Measurements from ENCODE around the gene LGALS4. TPM values are rescaled to one million over a fixed set of nuclear protein-coding genes. Genes with fewer than 3 reads are reported as not detected.
"Not testable (repeated sequence)": the region's sequence is repeated elsewhere in the genome, so short reads cannot be mapped to it uniquely, and the experiment has no call there.

LGALS4 gene
- total RNA-seq (2014; rRNA removed; shearing (Covaris generic)) (not detected in 2 replicates), polyA plus RNA-seq (2016; fragmentation: Nextera tagmentation; extraction: Ambion mirVana) (0.19 TPM in 1 of 2 replicates, not detected in the other)

DNA sequence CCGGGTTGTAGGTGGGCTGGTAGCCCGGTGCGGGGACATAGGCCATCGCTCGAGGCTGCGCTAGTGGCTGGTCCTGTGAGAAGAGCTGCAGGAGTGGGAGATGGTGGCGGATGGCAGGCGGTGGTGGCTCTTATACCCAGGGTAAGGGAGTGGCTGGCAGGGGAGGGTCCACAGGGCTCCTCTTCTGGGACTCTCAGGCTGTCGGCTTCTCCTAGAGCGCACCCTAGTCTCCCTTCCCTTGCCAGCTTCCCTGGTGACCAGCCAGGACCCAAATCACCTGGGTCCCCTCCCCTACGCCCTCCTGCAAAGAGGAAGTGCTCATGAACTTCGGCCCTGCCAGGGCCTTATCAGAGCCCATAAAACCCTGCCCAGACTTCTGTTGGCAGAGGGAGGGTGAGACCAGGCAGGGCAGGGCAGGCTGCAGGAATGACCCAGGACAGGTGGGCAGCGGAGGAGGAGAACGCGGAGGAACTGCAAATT, at the start of gene LGALS4:
Gene LGALS4 (minus strand): TSS at position 105 of the 480 bp plus-strand sequence. CDS start 59 bp downstream, at position 46.
- Histone ChIP-seq H3K36me3 (ENCODE audit: low read depth) (no peaks in the 10 kb centered on the region; the same call in 1 of the 2 replicates), H4K20me1 (ENCODE audit: insufficient read depth) (no peaks in the 10 kb centered on the region), H3K79me2 (ENCODE audit: insufficient read depth) (no peaks in the 10 kb centered on the region), H3F3A (ENCODE audit: insufficient read depth) (no peaks in the 10 kb centered on the region), H3K27me3 (replicated peaks; ENCODE audit: insufficient read depth) (no peaks in the 10 kb centered on the region), H3K4me1 (ENCODE audit: insufficient read depth) (no peaks in the 10 kb centered on the region), H2AFZ (no peak within 1 kb of the TSS), H3K9me3 (ENCODE audit: low read depth) (no peaks in the 10 kb centered on the region), H3K4me2 (ENCODE audit: unreplicated experiment) (no peak within 1 kb of the TSS), H3K27ac (no peak within 1 kb of the TSS), H3K9me2 (ENCODE audit: insufficient read depth) (no peaks in the 10 kb centered on the region), H3K9ac (no peak within 1 kb of the TSS), H3K4me3 (no peak within 1 kb of the TSS)
- 89 to 95% methylated on average over 14 to 15 of the region's 15 CpGs for WGBS, 2 experiments (ENCODE audit: low coverage in 1 of 2, low lambda C conversion rate in 2 of 2, missing lambda C conversion rate in 2 of 2)
- DNase-seq: no peak
- in situ Hi-C loops (cut with MboI): no loop called here
- TF ChIP-seq EZH2 (IDR thresholded peaks at IDR 0.05; ENCODE audit: insufficient read depth, poor library complexity, severe bottlenecking) (no peak), EZH2phosphoT487 (IDR thresholded peaks at IDR 0.05; ENCODE audit: insufficient read depth, low read depth) (no peak)

DNA sequence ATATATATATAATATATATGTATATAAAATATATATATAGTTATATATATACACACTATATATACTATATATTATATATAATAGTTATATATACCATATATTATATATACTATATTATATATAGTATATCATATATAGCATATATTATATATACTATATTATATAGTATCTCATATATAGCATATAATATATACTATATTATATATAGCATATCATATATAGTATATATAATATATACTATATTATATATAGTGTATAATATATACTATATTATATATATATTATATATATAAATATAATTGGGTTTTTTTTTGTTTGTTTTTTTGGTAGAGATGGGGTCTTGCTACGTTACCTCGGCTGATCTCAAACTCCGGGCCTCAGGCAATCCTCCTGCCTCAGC, 48.6 kb upstream of the LGALS4 start:
- TF ChIP-seq EZH2 (IDR thresholded peaks at IDR 0.05; ENCODE audit: insufficient read depth, poor library complexity, severe bottlenecking): no peak
- no peak for TF ChIP-seq EZH2phosphoT487 (IDR thresholded peaks at IDR 0.05; ENCODE audit: insufficient read depth, low read depth)
- in situ Hi-C loops (cut with MboI): no loop called here
- DNase-seq: no peak
- WGBS, 2 experiments (ENCODE audit: low coverage in 1 of 2, low lambda C conversion rate in 2 of 2, missing lambda C conversion rate in 2 of 2): 90 to 91% methylated on average over 3 of the region's 3 CpGs
- Histone ChIP-seq H4K20me1 (ENCODE audit: insufficient read depth) (no peaks in the 10 kb centered on the region), H3K27me3 (replicated peaks; ENCODE audit: insufficient read depth) (no peaks in the 10 kb centered on the region), H2AFZ (no peak overlapping the region), H3K9me2 (ENCODE audit: insufficient read depth) (no peaks in the 10 kb centered on the region), H3K79me2 (ENCODE audit: insufficient read depth) (no peaks in the 10 kb centered on the region), H3K4me3 (no peak overlapping the region), H3K9me3 (ENCODE audit: low read depth) (no peaks in the 10 kb centered on the region), H3K27ac (no peak overlapping the region), H3K36me3 (ENCODE audit: low read depth) (no peaks in the 10 kb centered on the region), H3K9ac (no peak overlapping the region), H3F3A (ENCODE audit: insufficient read depth) (no peaks in the 10 kb centered on the region), H3K4me2 (ENCODE audit: unreplicated experiment) (no peak overlapping the region), H3K4me1 (ENCODE audit: insufficient read depth) (no peaks in the 10 kb centered on the region)

GRCh38 chr19:38859631-38860204, 47.0 kb upstream of the LGALS4 start:
- H3K9me2 ChIP-seq (ENCODE audit: insufficient read depth); H3K4me3 ChIP-seq; in situ Hi-C loops (cut with MboI); H3K36me3 ChIP-seq (ENCODE audit: low read depth); H3K27me3 ChIP-seq (replicated peaks; ENCODE audit: insufficient read depth); H3K9ac ChIP-seq; H3K9me3 ChIP-seq (ENCODE audit: low read depth); H4K20me1 ChIP-seq (ENCODE audit: insufficient read depth); H3K4me1 ChIP-seq (ENCODE audit: insufficient read depth); H3K4me2 ChIP-seq (ENCODE audit: unreplicated experiment); H2AFZ ChIP-seq; H3K79me2 ChIP-seq (ENCODE audit: insufficient read depth); H3K27ac ChIP-seq; H3F3A ChIP-seq (ENCODE audit: insufficient read depth); DNase-seq: not testable (repeated sequence)
- WGBS, 2 experiments (ENCODE audit: low coverage in 1 of 2, low lambda C conversion rate in 2 of 2, missing lambda C conversion rate in 2 of 2): 48 to 51% methylated on average over 21 of the region's 21 CpGs

- in situ Hi-C loops (cut with MboI): no loop called here
- Histone ChIP-seq H4K20me1 (ENCODE audit: insufficient read depth) (no peaks in the 10 kb centered on the region), H3K9me2 (ENCODE audit: insufficient read depth) (no peaks in the 10 kb centered on the region), H3K9me3 (ENCODE audit: low read depth) (no peaks in the 10 kb centered on the region), H3K4me1 (ENCODE audit: insufficient read depth) (peaks cover 4% of the 10 kb centered on the region; the same call in 1 of the 2 replicates), H3K4me3 (no peak overlapping the region), H3F3A (ENCODE audit: insufficient read depth) (no peaks in the 10 kb centered on the region), H3K27ac (no peak overlapping the region), H3K79me2 (ENCODE audit: insufficient read depth) (no peaks in the 10 kb centered on the region), H3K27me3 (replicated peaks; ENCODE audit: insufficient read depth) (no peaks in the 10 kb centered on the region), H3K9ac (no peak overlapping the region), H2AFZ (no peak overlapping the region), H3K4me2 (ENCODE audit: unreplicated experiment) (no peak overlapping the region), H3K36me3 (ENCODE audit: low read depth) (no peaks in the 10 kb centered on the region)
- no peak for DNase-seq
- no peak for TF ChIP-seq EZH2 (IDR thresholded peaks at IDR 0.05; ENCODE audit: insufficient read depth, poor library complexity, severe bottlenecking)
- TF ChIP-seq EZH2phosphoT487 (IDR thresholded peaks at IDR 0.05; ENCODE audit: insufficient read depth, low read depth): no peak
- WGBS, 2 experiments (ENCODE audit: low coverage in 1 of 2, low lambda C conversion rate in 2 of 2, missing lambda C conversion rate in 2 of 2): 82 to 86% methylated on average over 3 of the region's 3 CpGs
Measured at GRCh38 chr19:38856813-38857212, 44.1 kb upstream of the LGALS4 start.

DNA sequence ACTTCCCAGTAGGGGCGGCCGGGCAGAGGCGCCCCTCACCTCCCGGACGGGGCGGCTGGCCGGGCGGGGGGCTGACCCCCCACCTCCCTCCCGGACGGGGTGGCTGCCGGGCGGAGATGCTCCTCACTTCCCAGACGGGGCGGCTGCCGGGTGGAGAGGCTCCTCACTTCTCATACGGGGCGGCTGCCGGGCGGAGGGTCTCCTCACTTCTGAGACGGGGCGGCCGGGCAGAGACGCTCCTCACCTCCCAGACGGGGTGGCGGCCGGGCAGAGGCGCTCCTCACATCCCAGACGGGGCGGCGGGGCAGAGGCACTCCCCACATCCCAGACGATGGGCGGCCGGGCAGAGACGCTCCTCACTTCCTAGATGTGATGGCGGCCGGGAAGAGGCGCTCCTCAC, 43.0 kb upstream of the LGALS4 start:
- H3K4me2 ChIP-seq (ENCODE audit: unreplicated experiment); H3K27me3 ChIP-seq (replicated peaks; ENCODE audit: insufficient read depth); H4K20me1 ChIP-seq (ENCODE audit: insufficient read depth); DNase-seq; H2AFZ ChIP-seq; H3K36me3 ChIP-seq (ENCODE audit: low read depth); H3K4me1 ChIP-seq (ENCODE audit: insufficient read depth); H3K9me2 ChIP-seq (ENCODE audit: insufficient read depth); H3K9ac ChIP-seq; in situ Hi-C loops (cut with MboI); H3F3A ChIP-seq (ENCODE audit: insufficient read depth); H3K79me2 ChIP-seq (ENCODE audit: insufficient read depth); H3K27ac ChIP-seq; H3K4me3 ChIP-seq; H3K9me3 ChIP-seq (ENCODE audit: low read depth): not testable (repeated sequence)
- 93 to 94% methylated on average over 3 to 22 of the region's 37 CpGs for WGBS, 2 experiments (ENCODE audit: low coverage in 1 of 2, low lambda C conversion rate in 2 of 2, missing lambda C conversion rate in 2 of 2)

DNA sequence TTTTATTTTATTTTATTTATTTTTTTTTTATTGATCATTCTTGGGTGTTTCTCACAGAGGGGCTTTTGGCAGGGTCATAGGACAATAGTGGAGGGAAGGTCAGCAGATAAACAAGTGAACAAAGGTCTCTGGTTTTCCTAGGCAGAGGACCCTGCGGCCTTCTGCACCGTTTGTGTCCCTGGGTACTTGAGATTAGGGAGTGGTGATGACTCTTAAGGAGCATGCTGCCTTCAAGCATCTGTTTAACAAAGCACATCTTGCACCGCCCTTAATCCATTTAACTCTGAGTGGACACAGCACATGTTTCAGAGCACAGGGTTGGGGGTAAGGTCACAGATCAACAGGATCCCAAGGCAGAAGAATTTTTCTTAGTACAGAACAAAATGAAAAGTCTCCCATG, 42.2 kb upstream of the LGALS4 start:
- H3K4me3 ChIP-seq; H4K20me1 ChIP-seq (ENCODE audit: insufficient read depth); H3K27ac ChIP-seq; H3K9me3 ChIP-seq (ENCODE audit: low read depth); H3K4me2 ChIP-seq (ENCODE audit: unreplicated experiment); H3K9me2 ChIP-seq (ENCODE audit: insufficient read depth); H3K79me2 ChIP-seq (ENCODE audit: insufficient read depth); H3K4me1 ChIP-seq (ENCODE audit: insufficient read depth); H3K27me3 ChIP-seq (replicated peaks; ENCODE audit: insufficient read depth); H3K9ac ChIP-seq; DNase-seq; H2AFZ ChIP-seq; in situ Hi-C loops (cut with MboI); H3K36me3 ChIP-seq (ENCODE audit: low read depth): not testable (repeated sequence)
- H3F3A ChIP-seq (ENCODE audit: insufficient read depth): peaks cover 10% of the 10 kb centered on the region; the same call in 1 of the 2 replicates
- WGBS, 2 experiments (ENCODE audit: low coverage in 1 of 2, low lambda C conversion rate in 2 of 2, missing lambda C conversion rate in 2 of 2): 40 to 55% methylated on average over 3 of the region's 3 CpGs
